ENCODE data around the gene IL17REL. TPM values are rescaled to one million over a fixed set of nuclear protein-coding genes. Genes with fewer than 3 reads are reported as not detected.

Gene IL17REL
- total and polyA plus RNA-seq, 10 of the 15 experiments (the other 5 are each of a cell fraction or from before 2014, with no cell fraction given) = 0.03 TPM; not detected in 9

- TF ChIP-seq PRDM15 (CRISPR knock-in tag; IDR thresholded peaks at IDR 0.05) = no peak
- TF ChIP-seq POLR2AphosphoS5 (IDR thresholded peaks at IDR 0.05; ENCODE audit: low read length) = no peak
- no peak for TF ChIP-seq NRF1 (conservative IDR thresholded peaks at IDR 0.05; ENCODE audit: low read depth, low read length)
These were observed 28.2 kb upstream of the IL17REL start (continued) for GRCh38 chr22:50040717-50041116.

- no peaks in the 10 kb centered on the region for H3K79me2 ChIP-seq (ENCODE audit: control insufficient read depth, insufficient read depth, low read length)
- H3K4me3 ChIP-seq = no peak overlapping the region
- H3K9ac ChIP-seq (ENCODE audit: control insufficient read depth, insufficient read depth, low read length) = no peak overlapping the region
- intact Hi-C loops (cut with micrococcal nuclease; ENCODE audit: unreplicated experiment) = no loop called here
- no peak for FAIRE-seq
- H3K4me1 ChIP-seq (ENCODE audit: control insufficient read depth, insufficient read depth, low read length) = no peaks in the 10 kb centered on the region
- ATAC-seq = no peak
- peaks cover 0 to 4% of the 10 kb centered on the region in 2 experiments; a peak in 1 of 4 replicates for H3K27me3 ChIP-seq (replicated peaks in 1 of 2; ENCODE audit: control insufficient read depth in 2 of 2, insufficient read depth in 2 of 2, low read length in 1 of 2)
- TF ChIP-seq WRNIP1 (IDR thresholded peaks at IDR 0.05; ENCODE audit: borderline replicate concordance, low read depth, low read length) (no peak), PRDM15 (CRISPR knock-in tag; IDR thresholded peaks at IDR 0.05) (no peak), BCL11A (IDR thresholded peaks at IDR 0.05; ENCODE audit: low read depth, low read length) (no peak), POLR2A (IDR thresholded peaks at IDR 0.05; ENCODE audit: low read depth, low read length) (no peak), ETV6 (conservative IDR thresholded peaks at IDR 0.05 in 1 of 2, IDR thresholded peaks at IDR 0.05 in 1 of 2; ENCODE audit: borderline replicate concordance in 1 of 2, low read depth in 1 of 2) (no peak), RELA (IDR thresholded peaks at IDR 0.05; ENCODE audit: borderline replicate concordance, partially characterized antibody) (no peak), FOS (IDR thresholded peaks at IDR 0.05; ENCODE audit: borderline replicate concordance, extremely low read depth, insufficient read length) (no peak), NR2C2 (IDR thresholded peaks at IDR 0.05; ENCODE audit: borderline replicate concordance, control insufficient read depth, insufficient read length, low read depth) (no peak), SRF (IDR thresholded peaks at IDR 0.05; ENCODE audit: low read depth in 2 of 2, low read length in 2 of 2) (no peak), HDAC6 (IDR thresholded peaks at IDR 0.05; ENCODE audit: unreplicated experiment) (no peak)
- RAD21 ChIA-PET (ENCODE audit: unreplicated experiment) = no interaction called here
- H3K4me2 ChIP-seq (ENCODE audit: control insufficient read depth, insufficient read depth) = no peak overlapping the region
- 36% methylated on average over 26 of the region's 29 CpGs for WGBS (ENCODE audit: insufficient coverage, insufficient replicate concordance, low lambda C conversion rate, missing lambda C conversion rate)
- in situ Hi-C loops (cut with MboI) = loop anchor here (25.0 kb wide), 1 partner anchor 703 kb away; no protein-coding TSS in a partner anchor
- SMC1A ChIA-PET (ENCODE audit: uncharacterized antibody, unreplicated experiment) = no interaction called here
- no peaks in the 10 kb centered on the region for H3K36me3 ChIP-seq (ENCODE audit: control insufficient read depth in 2 of 2, insufficient read depth in 2 of 2, low read length in 1 of 2)
- no peak for DNase-seq (ENCODE audit: low read depth, low spot score)
- CTCF ChIA-PET = no interaction called here
- no peak overlapping the region for H2AFZ ChIP-seq (ENCODE audit: control insufficient read depth, low read depth, low read length)
- no peak overlapping the region for H3K27ac ChIP-seq (ENCODE audit: control insufficient read depth, insufficient read depth)
- POLR2A ChIA-PET = no interaction called here
- no peaks in the 10 kb centered on the region for H4K20me1 ChIP-seq (ENCODE audit: control insufficient read depth, insufficient read depth)
- no TSS peak for BruUV-seq (replicated peaks)
- H3K9me3 ChIP-seq (replicated peaks; ENCODE audit: control insufficient read depth, insufficient read depth, low read length) = no peaks in the 10 kb centered on the region; the same call in 2 of the 3 replicates
These were observed 27.3 kb upstream of the IL17REL start for GRCh38 chr22:50039669-50040443.
